HepG2 (cell line): ENCODE results near the gene PRKAR1A. TPM values are rescaled to one million over a fixed set of nuclear protein-coding genes. Genes with fewer than 3 reads are reported as not detected.

Source experiments
- ATAC-seq: fragments of 200-7000 bp; cut with Tn5 transposase; 3 replicates; pipeline ENCODE4 v1.9.1; 2020; ENCODE audit warnings: mild to moderate bottlenecking, moderate library complexity
- BruUV-seq: library from RNA; stranded (reverse); fragments of 400-500 nt; replicated peaks from 2 replicates; lab custom pipeline; 2021; lab: Mats Ljungman, UMichigan
- CTCF ChIA-PET: fragments of 300-600 bp; formaldehyde crosslinking; extraction: SDS; loops from one replicate; lab custom pipeline; 2021; ENCODE audit warnings: low total read pairs, inconsistent platforms, low intra/inter-chr PET ratio; lab: Yijun Ruan, JAX
- POLR2A ChIA-PET: fragments of 350-600 bp; sonication (Branson Sonifier 250); formaldehyde crosslinking; loops from one replicate; lab custom pipeline; 2020; ENCODE audit warnings: antibody characterized with exemption, inconsistent platforms; lab: Yijun Ruan, JAX
- DNase-seq: peaks from one replicate; pipeline ENCODE4 v3.0.0-alpha.2; 2015; ENCODE audit warnings: low spot score
- FAIRE-seq: peaks from 3 replicates; lab custom pipeline; 2011; peaks lifted over from hg19 to GRCh38; lab: Jason Lieb, UNC
- H2AFZ ChIP-seq: one replicate; pipeline ENCODE4 v1.6.1; 2011; ENCODE audit warnings: low read length, inconsistent platforms
- H3K27ac ChIP-seq: fragments of 300-600 bp; 3 replicates; pipeline ENCODE4 v1.8.0; 2011; ENCODE audit warnings: mixed run types, mild to moderate bottlenecking, mixed read lengths, low read length, inconsistent platforms; ENCODE audit not compliant: insufficient read depth; ENCODE audit errors: extremely low read length
- H3K27me3 ChIP-seq, 2 experiments: fragments of 200-600 bp in 1 of 2; 2 replicates in 1 of 2; 3 replicates in 1 of 2; pipeline versions ENCODE4 v1.6.0 to v1.8.0; 2011; ENCODE audit warnings: low read length in 2 of 2, mild to moderate bottlenecking in 2 of 2, moderate library complexity in 2 of 2, inconsistent platforms in 1 of 2; ENCODE audit not compliant: insufficient read depth in 2 of 2, control insufficient read depth in 1 of 2
- H3K36me3 ChIP-seq, 2 experiments: fragments of 200-600 bp in 1 of 2; replicated peaks in 1 of 2; 2 replicates in 1 of 2; 3 replicates in 1 of 2; pipeline versions ENCODE4 v1.5.1 to v1.8.0; 2011; ENCODE audit warnings: low read length in 2 of 2, inconsistent platforms in 1 of 2; ENCODE audit not compliant: insufficient read depth in 2 of 2, control insufficient read depth in 1 of 2
- H3K4me1 ChIP-seq: 2 replicates; pipeline ENCODE4 v1.5.1; 2012; ENCODE audit warnings: low read length, inconsistent platforms; ENCODE audit not compliant: insufficient read depth
- H3K4me2 ChIP-seq: 2 replicates; pipeline ENCODE4 v1.6.0; 2011; ENCODE audit warnings: low read depth, low read length, inconsistent platforms
- H3K4me3 ChIP-seq, 3 experiments: fragments of 200-600 bp in 1 of 3; sonication (generic), shearing (Covaris generic) in 1 of 3; replicated peaks in 1 of 3; 2 replicates each; pipeline ENCODE4 v1.5.1; 2011 to 2016; ENCODE audit warnings: low read length in 3 of 3, inconsistent platforms in 2 of 3, low read depth in 2 of 3, mild to moderate bottlenecking in 2 of 3, control low read depth in 1 of 3, mixed read lengths in 1 of 3; ENCODE audit not compliant: insufficient read depth in 1 of 3
- H3K79me2 ChIP-seq: one replicate; pipeline ENCODE4 v1.6.1; 2011; ENCODE audit warnings: low read length, inconsistent platforms; ENCODE audit not compliant: insufficient read depth
- H3K9ac ChIP-seq: 2 replicates; pipeline ENCODE4 v1.6.0; 2011; ENCODE audit warnings: mild to moderate bottlenecking, low read depth, low read length, inconsistent platforms; ENCODE audit not compliant: insufficient read depth
- H3K9me3 ChIP-seq: 2 replicates; pipeline ENCODE4 v1.5.1; 2012; ENCODE audit warnings: mild to moderate bottlenecking, low read length
- H4K20me1 ChIP-seq: 2 replicates; pipeline ENCODE4 v1.6.0; 2011; ENCODE audit warnings: inconsistent platforms, mild to moderate bottlenecking, low read length, moderate library complexity; ENCODE audit not compliant: insufficient read depth
- BRD4 ChIP-seq: sonication (generic); formaldehyde crosslinking; IDR thresholded peaks from 2 replicates; pipeline ENCODE4 v1.4.0; 2020; ENCODE audit warnings: missing genetic modification reagents
- CREM ChIP-seq, 2 experiments: sonication (generic) in 1 of 2; formaldehyde crosslinking in 1 of 2; IDR thresholded peaks; 2 replicates each; pipeline versions ENCODE4 v1.4.0 to v1.6.1; 2016 to 2020; ENCODE audit warnings: antibody characterized with exemption in 1 of 2, mild to moderate bottlenecking in 1 of 2, missing genetic modification reagents in 1 of 2
- DNMT3B ChIP-seq: conservative IDR thresholded peaks from 2 replicates; pipeline ENCODE4 v1.6.1; 2016; ENCODE audit warnings: missing biosample characterization, control low read depth
- DR1 ChIP-seq: sonication (generic); formaldehyde crosslinking; IDR thresholded peaks from 2 replicates; pipeline ENCODE4 v1.8.0; 2021; ENCODE audit warnings: mild to moderate bottlenecking, missing genetic modification reagents, inconsistent platforms
- FOXM1 ChIP-seq: sonication (generic); formaldehyde crosslinking; IDR thresholded peaks from 2 replicates; pipeline ENCODE4 v1.5.0; 2020; ENCODE audit warnings: missing genetic modification reagents
- KMT2A ChIP-seq: sonication (generic); formaldehyde crosslinking; IDR thresholded peaks from 2 replicates; pipeline ENCODE4 v1.4.0; 2020; ENCODE audit warnings: missing genetic modification reagents
- PHF5A ChIP-seq: IDR thresholded peaks from one replicate; pipeline ENCODE4 v1.6.1; 2018; ENCODE audit warnings: low read depth, missing genetic modification reagents; ENCODE audit not compliant: unreplicated experiment
- SYNCRIP ChIP-seq: fragments of 200-400 bp; formaldehyde crosslinking; IDR thresholded peaks from 2 replicates; pipeline ENCODE4 v1.6.1; 2018; ENCODE audit warnings: mild to moderate bottlenecking, low read depth, low read length; ENCODE audit not compliant: insufficient read depth
- TBX2 ChIP-seq: sonication (generic); formaldehyde crosslinking; IDR thresholded peaks from 2 replicates; pipeline ENCODE4 v1.5.0; 2020; ENCODE audit warnings: missing genetic modification reagents, mild to moderate bottlenecking, borderline replicate concordance
- ZKSCAN1 ChIP-seq: fragments of 150-350 bp; IDR thresholded peaks from 2 replicates; pipeline ENCODE4 v1.6.1; 2014; ENCODE audit warnings: low read length
- ZNF510 ChIP-seq: sonication (generic); formaldehyde crosslinking; IDR thresholded peaks from 2 replicates; pipeline ENCODE4 v1.4.0; 2020; ENCODE audit warnings: low read depth, mild to moderate bottlenecking, missing genetic modification reagents
- ZNF556 ChIP-seq: sonication (generic); formaldehyde crosslinking; IDR thresholded peaks from 2 replicates; pipeline ENCODE4 v1.4.0; 2020; ENCODE audit warnings: mild to moderate bottlenecking, missing genetic modification reagents, borderline replicate concordance
- WGBS: methylation state at CpG from one replicate; pipeline ENCODE4 v1.1.6; 2017; ENCODE audit warnings: low lambda C conversion rate; 5-methylcytosine and 5-hydroxymethylcytosine counted together
- in situ Hi-C: cut with HindIII; loops from 2 replicates; pipeline ENCODE4 v1.10.0; 2017; ENCODE audit warnings: low pct_unique_long_range_greater_than_20kb; ENCODE audit not compliant: extremely low pct_ligation_motif_present
- intact Hi-C: fragments of 100-400 bp; cut with micrococcal nuclease; formaldehyde crosslinking; loops from one replicate; pipeline ENCODE4 v1.10.0; 2022; ENCODE audit not compliant: unreplicated experiment
- polyA plus RNA-seq, 8 experiments: library from polyadenylated mRNA; depleted of rRNA in 3 of 8; stranded (reverse) in 7 of 8; unstranded in 1 of 8; fragments of >200 nt; fragmentation: Illumina TruSeq in 4 of 8; extraction: Trizol in 4 of 8; gene quantifications; 2 replicates each; pipeline versions ENCODE4 v1.2.1 to v1.2.3, GENCODE V29; 2011 to 2016; ENCODE audit warnings: low read depth in 4 of 8, missing spikeins in 1 of 8, mixed read lengths in 1 of 8; ENCODE audit not compliant: insufficient read depth in 1 of 8
- total RNA-seq, 5 experiments: library from RNA; depleted of rRNA; stranded (reverse); fragments of >200 nt; fragmentation: Illumina TruSeq; extraction: Trizol; gene quantifications; 2 replicates each; pipeline ENCODE4 v1.2.3, GENCODE V29; 2016; ENCODE audit warnings: low read depth in 1 of 5
- TF ChIP-seq, protein P1 (sequence below), 2 experiments: sonication (generic) in 1 of 2; formaldehyde crosslinking in 1 of 2; IDR thresholded peaks; 2 replicates each; pipeline versions ENCODE4 v1.4.0 to v1.6.1; 2018 to 2020; ENCODE audit warnings: missing genetic modification reagents in 2 of 2, borderline replicate concordance in 1 of 2, low read depth in 1 of 2, mild to moderate bottlenecking in 1 of 2, missing biosample characterization in 1 of 2
- TF ChIP-seq, protein P2 (sequence below): sonication (generic); formaldehyde crosslinking; IDR thresholded peaks from 2 replicates; pipeline ENCODE4 v1.4.0; 2020; ENCODE audit warnings: missing genetic modification reagents
- TF ChIP-seq, protein P3 (sequence below): IDR thresholded peaks from 2 replicates; pipeline ENCODE4 v1.6.1; 2016; ENCODE audit warnings: mild to moderate bottlenecking
- TF ChIP-seq, protein P4 (sequence below): sonication (generic); formaldehyde crosslinking; IDR thresholded peaks from 2 replicates; pipeline ENCODE4 v1.5.0; 2020; ENCODE audit warnings: missing genetic modification reagents, mild to moderate bottlenecking, borderline replicate concordance

PRKAR1A gene
- total and polyA plus RNA-seq, 2 of the 13 experiments (the other 11 are each of a cell fraction or from before 2014, with no cell fraction given) = 265 to 266 TPM

DNA sequence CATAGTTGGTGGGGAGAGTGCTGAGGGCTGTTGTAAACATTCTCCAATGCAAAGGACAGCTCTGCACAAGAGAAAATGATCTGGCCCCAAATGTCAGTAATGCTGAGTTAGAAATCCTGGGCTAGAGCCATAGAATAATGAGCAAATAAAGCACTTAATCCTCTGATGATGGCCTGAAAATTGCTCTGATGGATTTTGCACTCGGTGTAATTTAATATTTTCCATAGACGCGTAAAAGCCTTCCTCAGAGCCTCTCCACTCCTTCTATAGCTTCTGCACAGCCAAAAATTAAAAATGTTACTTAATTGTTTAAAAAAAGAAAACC lies 65.2 kb downstream of the PRKAR1A start:
- BruUV-seq = no TSS peak

More for the DNA sequence above, 65.2 kb downstream of the PRKAR1A start:
- Histone ChIP-seq H3K9ac (no peak overlapping the region), H3K4me3 (no peak overlapping the region), H3K36me3 (no peaks in the 10 kb centered on the region; a peak in 1 of 5 replicates), H4K20me1 (no peaks in the 10 kb centered on the region), H3K4me1 (peaks cover 35% of the 10 kb centered on the region)
- POLR2A ChIA-PET = interaction anchor here (1.1 kb wide), 1 partner anchor 18 kb away, joined by 3 read pairs; no protein-coding TSS in a partner anchor
- intact Hi-C loops = no loop called here
- 98% methylated on average over 3 of the region's 3 CpGs for WGBS
- FAIRE-seq (no peak), DNase-seq (no peak), ATAC-seq (no peak)
- CTCF ChIA-PET = no interaction called here
- no peak for TF ChIP-seq SYNCRIP
- no peak for TF ChIP-seq ZKSCAN1
- TF ChIP-seq, protein P1, sequence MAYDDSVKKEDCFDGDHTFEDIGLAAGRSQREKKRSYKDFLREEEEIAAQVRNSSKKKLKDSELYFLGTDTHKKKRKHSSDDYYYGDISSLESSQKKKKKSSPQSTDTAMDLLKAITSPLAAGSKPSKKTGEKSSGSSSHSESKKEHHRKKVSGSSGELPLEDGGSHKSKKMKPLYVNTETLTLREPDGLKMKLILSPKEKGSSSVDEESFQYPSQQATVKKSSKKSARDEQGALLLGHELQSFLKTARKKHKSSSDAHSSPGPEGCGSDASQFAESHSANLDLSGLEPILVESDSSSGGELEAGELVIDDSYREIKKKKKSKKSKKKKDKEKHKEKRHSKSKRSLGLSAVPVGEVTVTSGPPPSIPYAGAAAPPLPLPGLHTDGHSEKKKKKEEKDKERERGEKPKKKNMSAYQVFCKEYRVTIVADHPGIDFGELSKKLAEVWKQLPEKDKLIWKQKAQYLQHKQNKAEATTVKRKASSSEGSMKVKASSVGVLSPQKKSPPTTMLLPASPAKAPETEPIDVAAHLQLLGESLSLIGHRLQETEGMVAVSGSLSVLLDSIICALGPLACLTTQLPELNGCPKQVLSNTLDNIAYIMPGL (CRISPR knock-in tag; IDR thresholded peaks at IDR 0.05; ENCODE audit: borderline replicate concordance in 1 of 2, low read depth in 1 of 2) = no peak
- no peak for TF ChIP-seq ZNF556 (CRISPR knock-in tag)
- no peak for TF ChIP-seq DNMT3B (CRISPR knock-in tag)
- no peak for TF ChIP-seq ZNF510
- TF ChIP-seq CREM (IDR thresholded peaks at IDR 0.05) = no peak
- TF ChIP-seq CREM (CRISPR knock-in tag; IDR thresholded peaks at IDR 0.05) = no peak
- no peak for TF ChIP-seq FOXM1
- TF ChIP-seq, protein P2, sequence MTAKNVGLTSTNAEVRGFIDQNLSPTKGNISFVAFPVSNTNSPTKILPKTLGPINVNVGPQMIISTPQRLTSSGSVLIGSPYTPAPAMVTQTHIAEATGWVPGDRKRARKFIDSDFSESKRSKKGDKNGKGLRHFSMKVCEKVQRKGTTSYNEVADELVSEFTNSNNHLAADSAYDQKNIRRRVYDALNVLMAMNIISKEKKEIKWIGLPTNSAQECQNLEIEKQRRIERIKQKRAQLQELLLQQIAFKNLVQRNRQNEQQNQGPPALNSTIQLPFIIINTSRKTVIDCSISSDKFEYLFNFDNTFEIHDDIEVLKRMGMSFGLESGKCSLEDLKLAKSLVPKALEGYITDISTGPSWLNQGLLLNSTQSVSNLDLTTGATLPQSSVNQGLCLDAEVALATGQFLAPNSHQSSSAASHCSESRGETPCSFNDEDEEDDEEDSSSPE (CRISPR knock-in tag) = no peak
- TF ChIP-seq PHF5A = no peak
- TF ChIP-seq, protein P3, sequence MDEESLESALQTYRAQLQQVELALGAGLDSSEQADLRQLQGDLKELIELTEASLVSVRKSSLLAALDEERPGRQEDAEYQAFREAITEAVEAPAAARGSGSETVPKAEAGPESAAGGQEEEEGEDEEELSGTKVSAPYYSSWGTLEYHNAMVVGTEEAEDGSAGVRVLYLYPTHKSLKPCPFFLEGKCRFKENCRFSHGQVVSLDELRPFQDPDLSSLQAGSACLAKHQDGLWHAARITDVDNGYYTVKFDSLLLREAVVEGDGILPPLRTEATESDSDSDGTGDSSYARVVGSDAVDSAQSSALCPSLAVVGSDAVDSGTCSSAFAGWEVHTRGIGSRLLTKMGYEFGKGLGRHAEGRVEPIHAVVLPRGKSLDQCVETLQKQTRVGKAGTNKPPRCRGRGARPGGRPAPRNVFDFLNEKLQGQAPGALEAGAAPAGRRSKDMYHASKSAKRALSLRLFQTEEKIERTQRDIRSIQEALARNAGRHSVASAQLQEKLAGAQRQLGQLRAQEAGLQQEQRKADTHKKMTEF (CRISPR knock-in tag) = no peak
- TF ChIP-seq BRD4 (CRISPR knock-in tag) = no peak
- TF ChIP-seq DR1 = no peak
- no peak for TF ChIP-seq KMT2A (CRISPR knock-in tag)
- TF ChIP-seq, protein P4, sequence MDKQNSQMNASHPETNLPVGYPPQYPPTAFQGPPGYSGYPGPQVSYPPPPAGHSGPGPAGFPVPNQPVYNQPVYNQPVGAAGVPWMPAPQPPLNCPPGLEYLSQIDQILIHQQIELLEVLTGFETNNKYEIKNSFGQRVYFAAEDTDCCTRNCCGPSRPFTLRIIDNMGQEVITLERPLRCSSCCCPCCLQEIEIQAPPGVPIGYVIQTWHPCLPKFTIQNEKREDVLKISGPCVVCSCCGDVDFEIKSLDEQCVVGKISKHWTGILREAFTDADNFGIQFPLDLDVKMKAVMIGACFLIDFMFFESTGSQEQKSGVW = no peak
- TF ChIP-seq TBX2 (CRISPR knock-in tag) = no peak
- TF ChIP-seq, all 625 proteins: peak for 0
- H3K9me3 ChIP-seq = no peaks in the 10 kb centered on the region
- H3K27ac ChIP-seq = no peak overlapping the region
- in situ Hi-C loops = loop anchor here (10.0 kb wide), 1 partner anchor 57 kb away; no protein-coding TSS in a partner anchor
- no peak overlapping the region for H2AFZ ChIP-seq
- no peaks in the 10 kb centered on the region for H3K27me3 ChIP-seq
- no peaks in the 10 kb centered on the region for H3K79me2 ChIP-seq
- H3K4me2 ChIP-seq = no peak overlapping the region
